ENCODE measurements around the gene UBL4A. TPM values are rescaled to one million over a fixed set of nuclear protein-coding genes. Genes with fewer than 3 reads are reported as not detected.

UBL4A gene
- total and polyA plus RNA-seq, 2 donors from 2014 or later, result 26.1 to 35.2 TPM

DNA sequence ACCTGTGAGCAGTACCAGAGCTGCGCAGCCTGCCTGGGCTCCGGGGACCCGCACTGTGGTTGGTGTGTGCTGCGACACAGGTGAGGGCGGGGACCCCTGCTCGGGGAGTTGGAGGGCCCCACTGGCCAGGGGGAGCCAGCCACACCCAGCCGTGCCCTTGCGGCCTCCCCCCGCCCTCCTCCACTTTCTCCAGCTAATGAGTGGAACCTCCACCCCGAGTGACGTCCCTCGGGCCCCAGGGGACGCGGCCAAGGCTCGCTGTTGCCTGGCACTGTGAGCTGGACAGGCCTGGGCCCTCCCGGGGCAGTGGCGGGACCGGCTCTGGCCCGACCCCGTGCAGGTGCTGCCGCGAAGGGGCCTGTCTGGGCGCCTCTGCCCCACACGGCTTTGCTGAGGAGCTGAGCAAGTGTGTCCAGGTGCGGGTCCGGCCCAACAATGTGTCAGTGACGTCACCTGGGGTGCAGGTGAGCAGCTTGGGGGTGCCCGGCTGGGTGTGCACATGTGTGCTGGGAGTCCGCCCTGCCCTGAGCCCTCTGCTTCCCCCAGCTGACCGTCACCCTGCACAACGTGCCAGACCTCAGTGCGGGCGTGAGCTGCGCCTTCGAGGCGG, 22.7 kb downstream of the UBL4A start:
- no peak overlapping the region for H3K9ac ChIP-seq (ENCODE audit: low read length in 3 of 3)
- H3K4me1 ChIP-seq (ENCODE audit: control insufficient read depth in 2 of 3, insufficient read depth in 2 of 3, low read depth in 1 of 3, low read length in 3 of 3), result no peaks in the 10 kb centered on the region
- no peaks in the 10 kb centered on the region for H3K9me3 ChIP-seq (ENCODE audit: control insufficient read depth in 2 of 3, insufficient read depth in 1 of 3, low read length in 3 of 3)
- TF ChIP-seq, protein P1, sequence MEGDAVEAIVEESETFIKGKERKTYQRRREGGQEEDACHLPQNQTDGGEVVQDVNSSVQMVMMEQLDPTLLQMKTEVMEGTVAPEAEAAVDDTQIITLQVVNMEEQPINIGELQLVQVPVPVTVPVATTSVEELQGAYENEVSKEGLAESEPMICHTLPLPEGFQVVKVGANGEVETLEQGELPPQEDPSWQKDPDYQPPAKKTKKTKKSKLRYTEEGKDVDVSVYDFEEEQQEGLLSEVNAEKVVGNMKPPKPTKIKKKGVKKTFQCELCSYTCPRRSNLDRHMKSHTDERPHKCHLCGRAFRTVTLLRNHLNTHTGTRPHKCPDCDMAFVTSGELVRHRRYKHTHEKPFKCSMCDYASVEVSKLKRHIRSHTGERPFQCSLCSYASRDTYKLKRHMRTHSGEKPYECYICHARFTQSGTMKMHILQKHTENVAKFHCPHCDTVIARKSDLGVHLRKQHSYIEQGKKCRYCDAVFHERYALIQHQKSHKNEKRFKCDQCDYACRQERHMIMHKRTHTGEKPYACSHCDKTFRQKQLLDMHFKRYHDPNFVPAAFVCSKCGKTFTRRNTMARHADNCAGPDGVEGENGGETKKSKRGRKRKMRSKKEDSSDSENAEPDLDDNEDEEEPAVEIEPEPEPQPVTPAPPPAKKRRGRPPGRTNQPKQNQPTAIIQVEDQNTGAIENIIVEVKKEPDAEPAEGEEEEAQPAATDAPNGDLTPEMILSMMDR (IDR thresholded peaks at IDR 0.05; ENCODE audit: borderline replicate concordance, extremely low read depth, insufficient read depth), result no peak
- H3K4me3 ChIP-seq (ENCODE audit: low read length in 3 of 3), result no peak overlapping the region
- intact Hi-C loops (cut with DNase I), result no loop called here
- no peaks in the 10 kb centered on the region for H3K36me3 ChIP-seq (ENCODE audit: control insufficient read depth in 2 of 3, insufficient read depth in 3 of 3, low read length in 3 of 3)
- DNase-seq, result peak in 1 of 5 donors; percentile 74
- FAIRE-seq, result no peak
- no peak overlapping the region for H3K27ac ChIP-seq (ENCODE audit: low read depth in 2 of 2, low read length in 2 of 2)
- H3K27me3 ChIP-seq (ENCODE audit: control insufficient read depth, insufficient read depth, low read length), result no peaks in the 10 kb centered on the region

DNA sequence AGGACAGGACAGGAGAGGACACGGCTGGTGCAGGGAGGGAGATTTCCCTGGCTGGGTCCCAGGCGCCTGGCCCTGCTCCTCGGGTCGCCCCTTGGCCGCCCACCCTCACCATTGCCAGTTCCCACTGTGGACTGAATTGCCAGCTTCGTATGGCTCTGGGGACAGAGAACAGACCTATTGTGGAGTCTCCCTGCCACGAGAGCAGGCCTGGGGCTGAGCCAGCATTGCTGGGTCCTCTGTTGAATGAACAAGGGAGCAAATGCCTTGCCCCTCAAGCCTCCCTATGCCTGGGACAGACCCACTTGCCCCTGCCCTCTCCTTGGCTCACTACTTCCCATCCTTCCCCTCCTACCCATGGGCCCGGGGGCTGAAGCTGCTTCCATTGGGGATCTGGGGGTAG, 24.0 kb downstream of the UBL4A start:
- intact Hi-C loops (cut with DNase I), result no loop called here
- Histone ChIP-seq H3K27me3 (ENCODE audit: control insufficient read depth, insufficient read depth, low read length) (no peaks in the 10 kb centered on the region), H3K9me3 (ENCODE audit: control insufficient read depth in 2 of 3, insufficient read depth in 1 of 3, low read length in 3 of 3) (no peaks in the 10 kb centered on the region), H3K4me3 (ENCODE audit: low read length in 3 of 3) (no peak overlapping the region), H3K36me3 (ENCODE audit: control insufficient read depth in 2 of 3, insufficient read depth in 3 of 3, low read length in 3 of 3) (no peaks in the 10 kb centered on the region), H3K27ac (ENCODE audit: low read depth in 2 of 2, low read length in 2 of 2) (no peak overlapping the region), H3K9ac (ENCODE audit: low read length in 3 of 3) (no peak overlapping the region), H3K4me1 (ENCODE audit: control insufficient read depth in 2 of 3, insufficient read depth in 2 of 3, low read depth in 1 of 3, low read length in 3 of 3) (no peaks in the 10 kb centered on the region)
- no peak for FAIRE-seq
- TF ChIP-seq, protein P1 (IDR thresholded peaks at IDR 0.05; ENCODE audit: borderline replicate concordance, extremely low read depth, insufficient read depth), result no peak
- no peak for DNase-seq

DNA sequence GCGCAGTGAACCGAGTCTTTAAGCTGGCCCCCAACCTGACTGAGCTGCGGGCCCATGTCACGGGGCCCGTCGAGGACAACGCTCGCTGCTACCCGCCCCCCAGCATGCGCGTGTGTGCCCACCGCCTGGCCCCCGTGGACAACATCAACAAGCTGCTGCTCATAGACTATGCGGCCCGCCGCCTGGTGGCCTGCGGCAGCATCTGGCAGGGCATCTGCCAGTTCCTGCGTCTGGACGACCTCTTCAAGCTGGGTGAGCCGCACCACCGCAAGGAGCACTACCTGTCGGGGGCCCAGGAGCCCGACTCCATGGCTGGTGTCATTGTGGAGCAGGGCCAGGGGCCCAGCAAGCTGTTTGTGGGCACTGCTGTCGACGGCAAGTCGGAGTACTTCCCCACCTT, 26.1 kb downstream of the UBL4A start:
- Histone ChIP-seq H3K9me3 (ENCODE audit: control insufficient read depth in 2 of 3, insufficient read depth in 1 of 3, low read length in 3 of 3) (no peaks in the 10 kb centered on the region), H3K4me1 (ENCODE audit: control insufficient read depth in 2 of 3, insufficient read depth in 2 of 3, low read depth in 1 of 3, low read length in 3 of 3) (no peaks in the 10 kb centered on the region), H3K36me3 (ENCODE audit: control insufficient read depth in 2 of 3, insufficient read depth in 3 of 3, low read length in 3 of 3) (no peaks in the 10 kb centered on the region), H3K9ac (ENCODE audit: low read length in 3 of 3) (no peak overlapping the region), H3K27ac (ENCODE audit: low read depth in 2 of 2, low read length in 2 of 2) (no peak overlapping the region), H3K4me3 (ENCODE audit: low read length in 3 of 3) (no peak overlapping the region), H3K27me3 (ENCODE audit: control insufficient read depth, insufficient read depth, low read length) (no peaks in the 10 kb centered on the region)
- TF ChIP-seq, protein P1 (IDR thresholded peaks at IDR 0.05; ENCODE audit: borderline replicate concordance, extremely low read depth, insufficient read depth), result no peak
- FAIRE-seq (no peak), DNase-seq (peak in 2 of 5 donors; percentile 31 to 75)
- intact Hi-C loops (cut with DNase I), result no loop called here

DNA sequence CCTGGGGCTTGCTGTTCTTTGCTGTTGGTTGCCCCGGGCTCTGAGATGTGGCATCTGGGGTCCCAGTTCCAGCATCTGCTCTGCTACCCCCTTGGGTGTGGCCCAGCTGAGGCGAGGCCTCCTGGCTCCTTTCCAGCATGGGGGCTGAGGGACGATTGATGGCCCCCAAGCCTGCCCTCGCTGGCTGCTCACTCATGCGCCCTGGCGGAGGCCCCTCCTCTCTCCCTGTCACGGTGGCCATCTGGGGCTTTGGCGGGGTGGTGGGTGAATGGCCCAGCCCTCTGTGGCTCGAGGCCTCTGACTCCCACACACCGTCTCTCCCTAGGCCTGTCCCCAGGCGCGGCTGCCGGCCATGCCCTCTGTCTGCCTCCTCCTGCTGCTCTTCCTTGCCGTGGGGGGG, 26.6 kb downstream of the UBL4A start:
- no peak overlapping the region for H3K4me3 ChIP-seq (ENCODE audit: low read length in 3 of 3)
- TF ChIP-seq, protein P1 (IDR thresholded peaks at IDR 0.05; ENCODE audit: borderline replicate concordance, extremely low read depth, insufficient read depth), result no peak
- no peak overlapping the region for H3K27ac ChIP-seq (ENCODE audit: low read depth in 2 of 2, low read length in 2 of 2)
- FAIRE-seq (no peak), DNase-seq (peak; percentile 27 to 68 (median 44))
- no peaks in the 10 kb centered on the region for H3K27me3 ChIP-seq (ENCODE audit: control insufficient read depth, insufficient read depth, low read length)
- no peaks in the 10 kb centered on the region for H3K4me1 ChIP-seq (ENCODE audit: control insufficient read depth in 2 of 3, insufficient read depth in 2 of 3, low read depth in 1 of 3, low read length in 3 of 3)
- no peaks in the 10 kb centered on the region for H3K36me3 ChIP-seq (ENCODE audit: control insufficient read depth in 2 of 3, insufficient read depth in 3 of 3, low read length in 3 of 3)
- H3K9ac ChIP-seq (ENCODE audit: low read length in 3 of 3), result no peak overlapping the region
- H3K9me3 ChIP-seq (ENCODE audit: control insufficient read depth in 2 of 3, insufficient read depth in 1 of 3, low read length in 3 of 3), result no peaks in the 10 kb centered on the region
- intact Hi-C loops (cut with DNase I), result no loop called here
